PC-9 (cell line): ENCODE data around the gene SLC38A9. TPM values are rescaled to one million over a fixed set of nuclear protein-coding genes. Genes with fewer than 3 reads are reported as not detected.

Experiments
- BruUV-seq: library from RNA; stranded (reverse); fragments of 400-500 nt; replicated peaks from 2 replicates; lab custom pipeline; 2021; lab: Mats Ljungman, UMichigan
- CTCF ChIA-PET: fragments of 300-600 bp; sonication (Branson Sonifier 250); formaldehyde crosslinking; loops from one replicate; lab custom pipeline; 2022; ENCODE audit warnings: antibody characterized with exemption; lab: Charles Lee
- POLR2A ChIA-PET: fragments of 300-600 bp; sonication (Branson Sonifier 250); formaldehyde crosslinking; loops from one replicate; lab custom pipeline; 2022; ENCODE audit warnings: antibody characterized with exemption; ENCODE audit not compliant: unreplicated experiment; lab: Charles Lee
- DNase-seq, 2 experiments: peaks; one replicate each; pipeline versions ENCODE4 v3.0.0 to v3.0.0-alpha.2; 2015 to 2022; ENCODE audit warnings: mixed read lengths in 1 of 2
- H2AFZ ChIP-seq: fragments of 200-600 bp; sonication (generic); 2 replicates; pipeline ENCODE4 v1.8.1; 2017; ENCODE audit warnings: antibody characterized with exemption
- H3F3A ChIP-seq: fragments of 200-600 bp; sonication (generic); 2 replicates; pipeline ENCODE4 v1.8.1; 2017; ENCODE audit warnings: antibody characterized with exemption, mild to moderate bottlenecking, low read depth; ENCODE audit not compliant: insufficient read depth
- H3K27ac ChIP-seq: fragments of 200-600 bp; sonication (generic); 2 replicates; pipeline ENCODE4 v1.6.1; 2016; ENCODE audit warnings: mixed run types
- H3K27me3 ChIP-seq: fragments of 200-600 bp; sonication (generic); 2 replicates; pipeline ENCODE4 v1.6.1; 2016; ENCODE audit warnings: low read depth, mixed run types; ENCODE audit not compliant: insufficient read depth
- H3K36me3 ChIP-seq: fragments of 200-600 bp; sonication (generic); 2 replicates; pipeline ENCODE4 v1.6.1; 2016; ENCODE audit warnings: low read depth, mixed run types
- H3K4me1 ChIP-seq: fragments of 200-600 bp; sonication (generic); replicated peaks from 2 replicates; pipeline ENCODE4 v1.6.1; 2016; ENCODE audit warnings: mixed run types; ENCODE audit not compliant: insufficient read depth
- H3K4me2 ChIP-seq: fragments of 200-600 bp; sonication (generic); 2 replicates; pipeline ENCODE4 v1.6.1; 2017; ENCODE audit warnings: mixed run types
- H3K4me3 ChIP-seq: fragments of 200-600 bp; sonication (generic); 2 replicates; pipeline ENCODE4 v1.6.1; 2016; ENCODE audit warnings: mixed run types
- H3K79me2 ChIP-seq: fragments of 200-600 bp; sonication (generic); 2 replicates; pipeline ENCODE4 v1.6.1; 2017; ENCODE audit warnings: low read depth, mixed run types
- H3K9me2 ChIP-seq: fragments of 200-600 bp; sonication (generic); 2 replicates; pipeline ENCODE4 v1.8.1; 2017; ENCODE audit warnings: mild to moderate bottlenecking; ENCODE audit not compliant: insufficient read depth
- H3K9me3 ChIP-seq: fragments of 200-600 bp; sonication (generic); 2 replicates; pipeline ENCODE4 v1.8.1; 2016; ENCODE audit warnings: low read depth; ENCODE audit not compliant: insufficient read depth
- H4K20me1 ChIP-seq: fragments of 200-600 bp; sonication (generic); 2 replicates; pipeline ENCODE4 v1.8.1; 2017; ENCODE audit not compliant: insufficient read depth
- EZH2 ChIP-seq: fragments of 200-600 bp; sonication (generic); IDR thresholded peaks from 2 replicates; pipeline ENCODE4 v1.8.0; 2017; ENCODE audit warnings: antibody characterized with exemption, low read depth
- intact Hi-C: fragments of 100-400 bp; cut with micrococcal nuclease; formaldehyde crosslinking; loops from one replicate; pipeline ENCODE4 v1.10.0; 2022; ENCODE audit not compliant: unreplicated experiment
- total RNA-seq: library from RNA; stranded (reverse); gene quantifications from 2 replicates; pipeline ENCODE4 v1.2.3, GENCODE V29; 2021
- TF ChIP-seq, protein P1 (sequence below): fragments of 200-600 bp; sonication (generic); conservative IDR thresholded peaks from 2 replicates; pipeline ENCODE4 v1.6.1; 2017; ENCODE audit warnings: mixed run types, antibody characterized with exemption, mild to moderate bottlenecking, moderate library complexity

SLC38A9 gene
- total RNA-seq, 1 experiment from 2014 or later, result 26.6 TPM

DNA sequence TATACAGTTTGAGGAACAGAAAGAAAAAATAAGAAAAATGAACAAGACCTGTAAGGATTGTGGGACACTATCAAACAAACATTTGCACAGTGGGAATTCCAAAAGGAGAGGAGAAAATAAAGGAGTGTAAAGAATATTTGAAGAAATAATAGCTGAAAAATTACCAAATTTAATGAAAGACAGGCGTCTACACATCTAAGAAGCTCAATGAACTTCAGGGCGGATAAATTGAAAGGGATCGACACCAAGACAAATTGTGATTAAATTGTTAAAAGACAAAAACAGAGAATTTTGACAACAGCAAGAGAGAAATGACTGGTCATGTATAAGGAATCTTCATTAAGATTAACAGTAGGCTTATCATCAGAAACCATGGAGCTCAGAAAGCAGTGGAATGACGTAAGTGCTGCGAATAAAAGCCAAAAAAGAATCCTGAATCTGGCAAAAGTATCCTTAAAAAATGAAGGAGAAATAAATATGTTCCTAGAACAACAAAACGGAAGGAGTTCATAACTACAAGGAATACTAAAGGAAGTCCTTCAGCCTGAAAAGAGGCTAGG is 3.5 kb upstream of the SLC38A9 start:
- CTCF ChIA-PET, result no interaction called here
- TF ChIP-seq, protein P1, sequence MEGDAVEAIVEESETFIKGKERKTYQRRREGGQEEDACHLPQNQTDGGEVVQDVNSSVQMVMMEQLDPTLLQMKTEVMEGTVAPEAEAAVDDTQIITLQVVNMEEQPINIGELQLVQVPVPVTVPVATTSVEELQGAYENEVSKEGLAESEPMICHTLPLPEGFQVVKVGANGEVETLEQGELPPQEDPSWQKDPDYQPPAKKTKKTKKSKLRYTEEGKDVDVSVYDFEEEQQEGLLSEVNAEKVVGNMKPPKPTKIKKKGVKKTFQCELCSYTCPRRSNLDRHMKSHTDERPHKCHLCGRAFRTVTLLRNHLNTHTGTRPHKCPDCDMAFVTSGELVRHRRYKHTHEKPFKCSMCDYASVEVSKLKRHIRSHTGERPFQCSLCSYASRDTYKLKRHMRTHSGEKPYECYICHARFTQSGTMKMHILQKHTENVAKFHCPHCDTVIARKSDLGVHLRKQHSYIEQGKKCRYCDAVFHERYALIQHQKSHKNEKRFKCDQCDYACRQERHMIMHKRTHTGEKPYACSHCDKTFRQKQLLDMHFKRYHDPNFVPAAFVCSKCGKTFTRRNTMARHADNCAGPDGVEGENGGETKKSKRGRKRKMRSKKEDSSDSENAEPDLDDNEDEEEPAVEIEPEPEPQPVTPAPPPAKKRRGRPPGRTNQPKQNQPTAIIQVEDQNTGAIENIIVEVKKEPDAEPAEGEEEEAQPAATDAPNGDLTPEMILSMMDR, result no peak
- no peak for TF ChIP-seq EZH2
- Histone ChIP-seq H3F3A (no peaks in the 10 kb centered on the region; the same call in 1 of the 2 replicates), H3K27me3 (no peaks in the 10 kb centered on the region), H3K4me2 (no peak overlapping the region), H2AFZ (no peak overlapping the region), H4K20me1 (no peaks in the 10 kb centered on the region), H3K36me3 (no peaks in the 10 kb centered on the region), H3K4me1 (peaks cover 13% of the 10 kb centered on the region; the same call in 1 of the 2 replicates), H3K27ac (no peak overlapping the region), H3K79me2 (peaks cover 12% of the 10 kb centered on the region), H3K9me3 (peaks cover 6% of the 10 kb centered on the region; the same call in 1 of the 2 replicates), H3K4me3 (no peak overlapping the region), H3K9me2 (no peaks in the 10 kb centered on the region)
- BruUV-seq, result no TSS peak
- intact Hi-C loops, result no loop called here
- DNase-seq, result no peak
- POLR2A ChIA-PET, result no interaction called here

DNA sequence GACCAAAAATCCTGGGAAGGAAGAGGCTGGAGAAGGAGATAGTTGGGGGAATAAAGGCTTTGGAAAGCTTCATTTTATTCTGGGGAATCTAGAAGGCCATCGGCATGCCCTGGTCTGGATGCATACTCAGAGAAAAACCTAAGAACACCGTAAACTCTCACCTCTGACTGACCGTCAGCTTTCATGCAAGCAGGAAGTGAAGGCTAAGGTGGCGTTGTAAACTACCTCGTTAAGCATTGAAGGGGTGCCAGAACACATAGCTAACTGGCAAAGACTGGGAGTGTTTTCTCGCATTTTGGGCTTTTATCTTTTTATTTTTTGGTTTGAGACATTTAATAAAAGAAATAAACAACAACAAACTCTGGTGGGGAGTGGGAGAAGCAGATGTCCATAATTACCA is 2.6 kb upstream of the SLC38A9 start:
- H3K36me3 ChIP-seq, result no peaks in the 10 kb centered on the region
- H3K4me3 ChIP-seq, result no peak overlapping the region
- BruUV-seq, result no TSS peak
- no peak for DNase-seq
- no peaks in the 10 kb centered on the region for H3K9me2 ChIP-seq
- H2AFZ ChIP-seq, result no peak overlapping the region
- H3F3A ChIP-seq, result no peaks in the 10 kb centered on the region; the same call in 1 of the 2 replicates
- no peaks in the 10 kb centered on the region for H3K27me3 ChIP-seq
- no peaks in the 10 kb centered on the region for H4K20me1 ChIP-seq
- intact Hi-C loops, result loop anchor here (5.0 kb wide), 1 partner anchor 208 kb away; no protein-coding TSS in a partner anchor
- POLR2A ChIA-PET, result no interaction called here
- peaks cover 6% of the 10 kb centered on the region; the same call in 1 of the 2 replicates for H3K9me3 ChIP-seq
- CTCF ChIA-PET, result no interaction called here
- no peak overlapping the region for H3K4me2 ChIP-seq
- H3K79me2 ChIP-seq, result peaks cover 14% of the 10 kb centered on the region
- H3K4me1 ChIP-seq, result peaks cover 13% of the 10 kb centered on the region; the same call in 1 of the 2 replicates
- no peak overlapping the region for H3K27ac ChIP-seq
- no peak for TF ChIP-seq EZH2
- TF ChIP-seq, protein P1, result no peak

DNA sequence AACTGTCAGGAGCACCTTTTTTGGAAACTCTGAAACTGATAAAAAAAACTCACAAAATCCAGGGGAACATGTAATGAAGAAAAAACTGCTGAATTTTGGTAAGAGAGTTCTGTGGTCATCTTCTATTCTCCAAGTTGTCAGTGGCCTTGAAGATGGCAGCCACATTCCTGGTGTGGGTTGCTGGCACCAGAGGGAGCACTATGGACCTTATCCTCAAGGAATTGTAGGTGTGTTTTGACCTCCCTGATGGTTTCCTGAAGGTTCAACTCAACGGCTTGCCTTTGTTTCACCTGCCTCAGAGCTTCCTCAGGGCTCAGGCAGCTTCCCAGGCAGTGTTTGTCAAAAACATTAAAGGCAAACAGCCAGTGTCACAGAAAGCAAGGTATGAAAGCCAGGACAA is 2.2 kb upstream of the SLC38A9 start:
- peaks cover 14% of the 10 kb centered on the region for H3K79me2 ChIP-seq
- no peaks in the 10 kb centered on the region for H3K27me3 ChIP-seq
- H2AFZ ChIP-seq, result no peak overlapping the region
- POLR2A ChIA-PET, result interaction anchor here (0.6 kb wide), 1 partner anchor 114 kb away, joined by 5 read pairs; no protein-coding TSS in a partner anchor
- intact Hi-C loops, result loop anchor here (5.0 kb wide), 1 partner anchor 208 kb away; no protein-coding TSS in a partner anchor
- H3K27ac ChIP-seq, result no peak overlapping the region
- no TSS peak for BruUV-seq
- H4K20me1 ChIP-seq, result no peaks in the 10 kb centered on the region
- no peak for DNase-seq
- H3K9me3 ChIP-seq, result peaks cover 6% of the 10 kb centered on the region; the same call in 1 of the 2 replicates
- H3K4me2 ChIP-seq, result no peak overlapping the region
- H3K4me3 ChIP-seq, result no peak overlapping the region
- no peaks in the 10 kb centered on the region for H3K9me2 ChIP-seq
- CTCF ChIA-PET, result no interaction called here
- H3K36me3 ChIP-seq, result no peaks in the 10 kb centered on the region
- peaks cover 13% of the 10 kb centered on the region; the same call in 1 of the 2 replicates for H3K4me1 ChIP-seq
- H3F3A ChIP-seq, result no peaks in the 10 kb centered on the region; the same call in 1 of the 2 replicates
- no peak for TF ChIP-seq EZH2
- TF ChIP-seq, protein P1, result no peak
